ENCODE data around the gene KCNAB2. TPM values are rescaled to one million over a fixed set of nuclear protein-coding genes. Genes with fewer than 3 reads are reported as not detected.

The KCNAB2 gene
- total RNA-seq, 1 donor, result 4.0 TPM

DNA sequence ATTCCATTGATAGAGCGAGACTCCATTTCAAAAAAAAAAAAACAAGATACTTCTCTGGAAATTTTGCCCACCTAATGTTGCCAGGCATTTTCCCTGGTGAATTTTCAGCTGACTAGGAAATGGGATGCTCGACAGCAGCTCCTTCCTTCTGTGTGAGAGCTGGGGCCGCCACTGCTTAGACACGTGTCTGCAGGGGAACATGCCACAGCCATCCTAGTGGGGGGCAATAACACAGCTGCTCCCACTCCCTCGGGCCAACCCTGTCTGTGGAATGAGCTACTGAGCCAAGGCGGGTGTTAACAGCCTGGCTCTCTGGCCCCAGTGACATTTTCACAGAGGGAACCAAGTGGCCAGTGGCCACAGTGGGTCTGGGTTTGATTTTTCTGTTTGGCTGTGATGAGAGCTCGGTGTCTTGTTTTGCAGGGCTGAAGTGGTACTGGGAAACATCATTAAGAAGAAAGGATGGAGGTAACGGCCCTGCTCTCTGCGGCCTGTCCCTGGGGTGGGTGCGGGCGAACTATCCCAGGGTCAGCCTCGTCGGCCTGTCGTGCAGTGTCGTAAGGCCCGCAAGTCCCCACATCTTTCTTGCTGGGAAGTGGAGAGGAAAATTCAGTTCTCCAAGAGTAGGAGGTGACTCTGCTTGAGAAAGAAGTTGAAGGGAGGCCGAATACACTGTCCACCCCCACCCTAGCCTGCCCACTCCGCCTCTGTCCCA lies 39.2 kb downstream of the KCNAB2 start:
- DNase-seq (ENCODE audit: low read depth), result no peak
- TF ChIP-seq, protein P1, sequence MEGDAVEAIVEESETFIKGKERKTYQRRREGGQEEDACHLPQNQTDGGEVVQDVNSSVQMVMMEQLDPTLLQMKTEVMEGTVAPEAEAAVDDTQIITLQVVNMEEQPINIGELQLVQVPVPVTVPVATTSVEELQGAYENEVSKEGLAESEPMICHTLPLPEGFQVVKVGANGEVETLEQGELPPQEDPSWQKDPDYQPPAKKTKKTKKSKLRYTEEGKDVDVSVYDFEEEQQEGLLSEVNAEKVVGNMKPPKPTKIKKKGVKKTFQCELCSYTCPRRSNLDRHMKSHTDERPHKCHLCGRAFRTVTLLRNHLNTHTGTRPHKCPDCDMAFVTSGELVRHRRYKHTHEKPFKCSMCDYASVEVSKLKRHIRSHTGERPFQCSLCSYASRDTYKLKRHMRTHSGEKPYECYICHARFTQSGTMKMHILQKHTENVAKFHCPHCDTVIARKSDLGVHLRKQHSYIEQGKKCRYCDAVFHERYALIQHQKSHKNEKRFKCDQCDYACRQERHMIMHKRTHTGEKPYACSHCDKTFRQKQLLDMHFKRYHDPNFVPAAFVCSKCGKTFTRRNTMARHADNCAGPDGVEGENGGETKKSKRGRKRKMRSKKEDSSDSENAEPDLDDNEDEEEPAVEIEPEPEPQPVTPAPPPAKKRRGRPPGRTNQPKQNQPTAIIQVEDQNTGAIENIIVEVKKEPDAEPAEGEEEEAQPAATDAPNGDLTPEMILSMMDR (IDR thresholded peaks at IDR 0.05; ENCODE audit: insufficient read depth, low read length), result no peak
- H3K4me3 ChIP-seq (ENCODE audit: low read depth, low read length), result no peak overlapping the region

DNA sequence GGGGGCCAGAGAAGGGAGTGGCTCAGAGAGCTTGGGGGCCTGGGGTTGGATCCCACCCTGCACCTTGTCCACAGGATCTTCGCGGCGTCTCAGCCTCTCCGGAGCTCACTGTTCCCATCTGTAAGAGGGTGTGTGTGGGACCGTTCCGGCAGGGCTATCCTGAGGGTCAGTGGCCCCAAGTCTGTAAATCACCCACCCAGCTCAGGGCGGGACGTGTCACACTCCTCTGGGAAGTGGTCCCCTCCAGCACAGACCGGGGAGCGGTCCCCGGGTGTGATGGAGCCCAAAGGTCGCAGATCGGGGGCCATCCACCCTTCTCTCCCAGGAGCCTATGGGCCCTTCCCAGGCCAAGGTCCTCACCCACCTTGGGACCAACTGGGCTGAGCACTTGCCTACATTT lies 40.0 kb downstream of the KCNAB2 start:
- TF ChIP-seq, protein P1 (IDR thresholded peaks at IDR 0.05; ENCODE audit: insufficient read depth, low read length), result no peak
- no peak overlapping the region for H3K4me3 ChIP-seq (ENCODE audit: low read depth, low read length)
- no peak for DNase-seq (ENCODE audit: low read depth)

DNA sequence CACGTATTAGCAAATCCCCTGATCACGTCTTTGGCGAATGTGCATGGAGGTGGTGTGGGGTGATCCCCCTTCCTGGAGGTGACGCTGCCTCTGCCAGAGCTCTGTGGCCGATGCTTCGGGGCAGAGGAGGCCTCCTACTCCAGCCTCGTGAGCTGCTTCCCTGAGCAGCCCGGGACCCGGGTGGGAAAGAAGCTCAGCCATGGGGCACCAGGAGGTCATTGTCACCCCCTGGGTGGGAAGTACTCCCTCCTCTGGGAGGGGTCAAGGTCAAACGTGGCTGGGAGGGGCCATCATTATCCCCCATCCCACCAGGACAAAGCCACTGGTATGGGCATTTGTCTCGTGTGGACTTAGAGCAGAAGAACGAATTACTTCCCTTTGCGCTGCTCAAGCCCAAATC lies 40.7 kb downstream of the KCNAB2 start:
- no peak overlapping the region for H3K4me3 ChIP-seq (ENCODE audit: low read depth, low read length)
- DNase-seq (ENCODE audit: low read depth), result no peak
- TF ChIP-seq, protein P1 (IDR thresholded peaks at IDR 0.05; ENCODE audit: insufficient read depth, low read length), result no peak

DNA sequence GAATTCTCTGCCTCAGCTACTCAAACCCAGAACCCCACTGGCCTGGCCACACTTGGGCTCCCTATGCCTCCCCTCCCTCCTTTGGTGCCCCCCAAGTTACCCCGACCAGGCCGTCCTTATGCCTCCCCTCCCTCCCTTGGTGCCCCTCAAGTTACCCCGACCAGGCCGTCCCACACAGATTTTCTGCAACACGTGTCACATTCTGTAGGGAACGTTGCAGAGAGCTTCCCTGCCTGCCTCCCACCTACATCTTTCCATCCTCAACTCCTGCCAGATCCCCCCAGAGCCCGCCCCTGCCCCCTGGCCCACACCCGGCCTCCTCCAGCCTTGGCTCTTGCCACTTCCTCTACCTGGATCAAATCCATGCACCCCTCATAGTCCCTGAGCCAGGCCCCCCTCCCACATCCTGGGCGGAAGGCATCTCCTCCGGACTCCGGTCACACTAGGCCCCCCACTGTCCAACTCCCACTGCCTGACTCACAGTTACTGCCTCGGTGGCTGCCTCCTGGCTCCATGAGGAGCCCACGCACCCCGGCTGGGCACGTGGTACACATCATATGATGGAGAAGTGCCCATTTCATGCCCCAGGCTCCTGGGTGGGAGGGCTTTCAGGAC lies 41.2 kb downstream of the KCNAB2 start:
- TF ChIP-seq, protein P1 (IDR thresholded peaks at IDR 0.05; ENCODE audit: insufficient read depth, low read length), result no peak
- no peak overlapping the region for H3K4me3 ChIP-seq (ENCODE audit: low read depth, low read length)
- no peak for DNase-seq (ENCODE audit: low read depth)

DNA sequence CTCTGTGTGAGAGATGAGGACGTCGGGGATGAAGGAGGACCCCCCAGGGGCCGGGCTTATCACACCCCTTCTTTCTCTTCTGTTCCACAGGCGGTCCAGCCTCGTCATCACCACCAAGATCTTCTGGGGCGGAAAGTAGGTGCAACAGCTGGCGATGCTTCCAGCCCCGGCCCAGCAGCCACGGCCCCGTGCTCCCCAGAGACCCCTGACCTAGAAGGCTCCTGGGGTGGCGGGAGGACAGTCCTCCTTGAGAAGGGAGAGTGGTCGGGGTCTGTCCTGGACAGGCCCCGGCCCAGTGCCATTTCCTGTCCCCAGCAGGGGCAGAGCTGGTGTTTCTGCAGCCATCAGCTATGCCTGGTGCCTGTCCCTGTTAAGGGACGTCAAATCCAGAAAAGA lies 41.7 kb downstream of the KCNAB2 start:
- DNase-seq (ENCODE audit: low read depth), result no peak
- no peak overlapping the region for H3K4me3 ChIP-seq (ENCODE audit: low read depth, low read length)
- TF ChIP-seq, protein P1 (IDR thresholded peaks at IDR 0.05; ENCODE audit: insufficient read depth, low read length), result no peak

DNA sequence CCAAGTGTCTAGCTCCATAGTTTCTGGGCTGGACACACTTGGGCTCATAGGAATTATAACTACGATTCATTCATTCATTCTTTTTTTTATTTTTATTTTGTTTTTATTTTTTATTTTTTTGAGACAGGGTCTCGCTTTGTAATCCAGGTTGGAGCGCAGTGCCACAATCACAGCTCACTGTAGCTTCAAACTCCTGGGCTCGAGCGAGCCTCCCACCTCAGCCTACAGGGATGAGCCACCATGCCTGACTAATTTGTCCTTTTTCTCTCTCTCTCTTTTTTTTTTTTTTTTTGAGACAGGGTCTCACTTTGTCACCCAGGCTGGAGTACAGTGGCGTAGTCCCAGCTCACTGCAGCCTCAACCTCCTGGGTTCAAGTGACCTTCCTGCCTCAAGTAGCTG lies 42.3 kb downstream of the KCNAB2 start:
- TF ChIP-seq, protein P1 (IDR thresholded peaks at IDR 0.05; ENCODE audit: insufficient read depth, low read length), result no peak
- DNase-seq (ENCODE audit: low read depth), result no peak
- no peak overlapping the region for H3K4me3 ChIP-seq (ENCODE audit: low read depth, low read length)

Measured in fibroblast of the aortic adventitia (primary cell).